Left lung (tissue), 10 donors: Measurements from ENCODE around the gene CCDC54. TPM values are rescaled to one million over a fixed set of nuclear protein-coding genes. Genes with fewer than 3 reads are reported as not detected.

ENCODE experiments used
- ATAC-seq: fragments of 200-7000 bp; cut with Tn5 transposase; one replicate; pipeline ENCODE4 v1.9.1; 2020; ENCODE audit warnings: moderate library complexity
- DNase-seq, 4 donors: peaks; one replicate each; pipeline ENCODE4 v3.0.0-alpha.2; 2013 to 2020
- H3K27ac ChIP-seq, 2 donors: fragments of 200-600 bp; sonication (generic) in 1 of 2; one replicate each; pipeline versions ENCODE4 v1.5.0 to v1.8.0; 2020 to 2021
- H3K27me3 ChIP-seq, 2 donors: fragments of 200-600 bp; sonication (generic) in 1 of 2; one replicate each; pipeline versions ENCODE4 v1.5.0 to v1.8.0; 2020 to 2021
- H3K36me3 ChIP-seq, 2 donors: fragments of 200-600 bp; sonication (generic) in 1 of 2; one replicate each; pipeline versions ENCODE4 v1.5.0 to v1.8.0; 2020 to 2021
- H3K4me1 ChIP-seq, 2 donors: fragments of 200-600 bp; one replicate each; pipeline ENCODE4 v1.8.0; 2021
- H3K4me3 ChIP-seq, 2 donors: fragments of 200-600 bp; sonication (generic) in 1 of 2; one replicate each; pipeline versions ENCODE4 v1.5.0 to v1.8.0; 2020 to 2021; ENCODE audit warnings: mild to moderate bottlenecking in 1 of 2
- H3K9me3 ChIP-seq, 2 donors: fragments of 200-600 bp; sonication (generic) in 1 of 2; one replicate each; pipeline versions ENCODE4 v1.5.0 to v1.8.0; 2020 to 2021
- CTCF ChIP-seq, 2 donors: fragments of 200-600 bp; sonication (generic) in 1 of 2; IDR thresholded peaks; one replicate each; pipeline versions ENCODE4 v1.5.0 to v1.8.0; 2021; ENCODE audit warnings: antibody characterized with exemption in 2 of 2
- intact Hi-C, 2 donors: fragments of 100-400 bp; cut with DNase I; formaldehyde crosslinking; loops; one replicate each; pipeline versions ENCODE4 v1.11.2 to v1.14.2; 2022
- polyA plus RNA-seq, 6 donors: library from polyadenylated mRNA; unstranded; fragments of 120-200 nt; gene quantifications; one replicate each; pipeline ENCODE4 v1.2.1, GENCODE V29; 2013; ENCODE audit not compliant: insufficient read length in 6 of 6
- total RNA-seq, 2 donors: library from RNA; stranded (reverse); fragmentation: NEBNext Ultra II Directional; extraction: Animal tissue kit (Norgen Biotek cat#: 25700); gene quantifications; one replicate each; pipeline ENCODE4 v1.2.1, GENCODE V29; 2021
- donor health status: DM: no; HTN: yes; CAD: no.
- donor health status: DM: no; HTN: no; CAD: no.

Gene CCDC54
- total and polyA plus RNA-seq, 8 donors = 0.13 to 0.18 (median 0.15) TPM; not detected in 4

- no peak overlapping the region for H3K4me3 ChIP-seq
- no peaks in the 10 kb centered on the region for H3K27me3 ChIP-seq
- no peak for ATAC-seq
- no peak for DNase-seq
- intact Hi-C loops = no loop called here
- TF ChIP-seq CTCF (IDR thresholded peaks at IDR 0.05) = no peak
- no peaks in the 10 kb centered on the region for H3K36me3 ChIP-seq
- H3K27ac ChIP-seq = no peak overlapping the region
- no peaks in the 10 kb centered on the region for H3K9me3 ChIP-seq
- H3K4me1 ChIP-seq = no peaks in the 10 kb centered on the region
Observed at GRCh38 chr3:107384428-107384827, 7.2 kb downstream of the CCDC54 start.

GRCh38 chr3:107384907-107385306, 7.7 kb downstream of the CCDC54 start:
- Histone ChIP-seq H3K4me1 (no peaks in the 10 kb centered on the region), H3K36me3 (no peaks in the 10 kb centered on the region), H3K9me3 (no peaks in the 10 kb centered on the region), H3K27ac (no peak overlapping the region), H3K4me3 (no peak overlapping the region), H3K27me3 (no peaks in the 10 kb centered on the region)
- no peak for TF ChIP-seq CTCF (IDR thresholded peaks at IDR 0.05)
- intact Hi-C loops = no loop called here
- no peak for DNase-seq
- ATAC-seq = no peak

GRCh38 chr3:107387555-107387954, 10.3 kb downstream of the CCDC54 start:
- H3K36me3 ChIP-seq = no peaks in the 10 kb centered on the region
- no peaks in the 10 kb centered on the region for H3K4me1 ChIP-seq
- no peak for TF ChIP-seq CTCF (IDR thresholded peaks at IDR 0.05)
- no peak overlapping the region for H3K27ac ChIP-seq
- no peak for ATAC-seq
- no peak overlapping the region for H3K4me3 ChIP-seq
- no peaks in the 10 kb centered on the region for H3K9me3 ChIP-seq
- no peaks in the 10 kb centered on the region for H3K27me3 ChIP-seq
- DNase-seq = no peak
- intact Hi-C loops = no loop called here

GRCh38 chr3:107392549-107393165, 15.4 kb downstream of the CCDC54 start:
- Histone ChIP-seq H3K36me3 (no peaks in the 10 kb centered on the region), H3K4me1 (no peaks in the 10 kb centered on the region), H3K9me3 (no peaks in the 10 kb centered on the region), H3K4me3 (no peak overlapping the region), H3K27ac (no peak overlapping the region), H3K27me3 (no peaks in the 10 kb centered on the region)
- ATAC-seq = no peak
- intact Hi-C loops = no loop called here
- no peak for TF ChIP-seq CTCF (IDR thresholded peaks at IDR 0.05)
- DNase-seq = no peak

GRCh38 chr3:107394502-107394901, 17.3 kb downstream of the CCDC54 start:
- no peaks in the 10 kb centered on the region for H3K36me3 ChIP-seq
- ATAC-seq = no peak
- intact Hi-C loops = no loop called here
- no peaks in the 10 kb centered on the region for H3K9me3 ChIP-seq
- H3K27me3 ChIP-seq = no peaks in the 10 kb centered on the region
- H3K4me1 ChIP-seq = no peaks in the 10 kb centered on the region
- no peak for DNase-seq
- no peak for TF ChIP-seq CTCF (IDR thresholded peaks at IDR 0.05)
- H3K27ac ChIP-seq = no peak overlapping the region
- no peak overlapping the region for H3K4me3 ChIP-seq
